ENCODE measurements around the gene MYO3A. TPM values are rescaled to one million over a fixed set of nuclear protein-coding genes. Genes with fewer than 3 reads are reported as not detected.

Gene MYO3A
- total and polyA plus RNA-seq, 2 experiments from 2014 or later, result 0.55 to 5.9 TPM

GRCh38 chr10:26198119-26198518 is 264.1 kb downstream of the MYO3A start:
- Histone ChIP-seq H3K36me3 (no peaks in the 10 kb centered on the region), H3K27ac (no peak overlapping the region), H3K4me3 (no peak overlapping the region), H3K27me3 (peaks cover 2% of the 10 kb centered on the region), H3K9me3 (ENCODE audit: low read depth) (no peaks in the 10 kb centered on the region), H3K4me1 (ENCODE audit: low read depth) (no peaks in the 10 kb centered on the region)
- no peak for DNase-seq (ENCODE audit: low read depth in 1 of 2, low spot score in 1 of 2)
- TF ChIP-seq CTCF (IDR thresholded peaks at IDR 0.05; ENCODE audit: low read depth, low read length), result no peak

- H3K9me3 ChIP-seq (ENCODE audit: low read depth), result no peaks in the 10 kb centered on the region
- H3K36me3 ChIP-seq, result no peaks in the 10 kb centered on the region
- no peaks in the 10 kb centered on the region for H3K4me1 ChIP-seq (ENCODE audit: low read depth)
- H3K4me3 ChIP-seq, result no peak overlapping the region
- peaks cover 16% of the 10 kb centered on the region for H3K27me3 ChIP-seq
- no peak for TF ChIP-seq CTCF (IDR thresholded peaks at IDR 0.05; ENCODE audit: low read depth, low read length)
- DNase-seq (ENCODE audit: low read depth in 1 of 2, low spot score in 1 of 2), result no peak
- H3K27ac ChIP-seq, result no peak overlapping the region
These were observed 265.8 kb downstream of the MYO3A start for GRCh38 chr10:26199841-26200240.

GRCh38 chr10:26205223-26205622 is 271.2 kb downstream of the MYO3A start:
- Histone ChIP-seq H3K9me3 (ENCODE audit: low read depth) (no peaks in the 10 kb centered on the region), H3K36me3 (no peaks in the 10 kb centered on the region), H3K27me3 (peaks cover 38% of the 10 kb centered on the region), H3K4me3 (no peak overlapping the region), H3K27ac (no peak overlapping the region), H3K4me1 (ENCODE audit: low read depth) (no peaks in the 10 kb centered on the region)
- no peak for TF ChIP-seq CTCF (IDR thresholded peaks at IDR 0.05; ENCODE audit: low read depth, low read length)
- no peak for DNase-seq (ENCODE audit: low read depth in 1 of 2, low spot score in 1 of 2)

GRCh38 chr10:26211781-26212444 is 277.9 kb downstream of the MYO3A start:
- Histone ChIP-seq H3K4me1 (ENCODE audit: low read depth) (peaks cover 11% of the 10 kb centered on the region), H3K4me3 (no peak overlapping the region), H3K36me3 (no peaks in the 10 kb centered on the region), H3K27me3 (peaks cover 89% of the 10 kb centered on the region), H3K9me3 (ENCODE audit: low read depth) (no peaks in the 10 kb centered on the region), H3K27ac (no peak overlapping the region)
- TF ChIP-seq CTCF (IDR thresholded peaks at IDR 0.05; ENCODE audit: low read depth, low read length), result no peak
- no peak for DNase-seq (ENCODE audit: low read depth in 1 of 2, low spot score in 1 of 2)

GRCh38 chr10:26212511-26212910 is 278.5 kb downstream of the MYO3A start:
- Histone ChIP-seq H3K4me3 (no peak overlapping the region), H3K4me1 (ENCODE audit: low read depth) (peaks cover 14% of the 10 kb centered on the region), H3K9me3 (ENCODE audit: low read depth) (no peaks in the 10 kb centered on the region), H3K27ac (no peak overlapping the region), H3K36me3 (no peaks in the 10 kb centered on the region), H3K27me3 (peaks cover 95% of the 10 kb centered on the region)
- no peak for TF ChIP-seq CTCF (IDR thresholded peaks at IDR 0.05; ENCODE audit: low read depth, low read length)
- DNase-seq (ENCODE audit: low read depth in 1 of 2, low spot score in 1 of 2), result no peak

Data from cardiac muscle cell (in vitro differentiated cells and primary cell).